Measurements from ENCODE around the gene TMEM81.

The TMEM81 gene

GRCh38 chr1:205054013-205054412 lies 30.2 kb downstream of the TMEM81 start:
- no peak overlapping the region for H3K4me2 ChIP-seq (ENCODE audit: insufficient read depth, low read length)
- H3K27me3 ChIP-seq (ENCODE audit: insufficient read depth, low read length, poor library complexity) = peaks cover 20% of the 10 kb centered on the region
- H3K9me3 ChIP-seq (ENCODE audit: insufficient read depth, low read length, severe bottlenecking) = no peaks in the 10 kb centered on the region
- no peak for DNase-seq
- H2AFZ ChIP-seq (ENCODE audit: low read depth, low read length) = no peak overlapping the region
- no peak overlapping the region for H3K9ac ChIP-seq (ENCODE audit: low read depth, low read length)
- no peaks in the 10 kb centered on the region for H3K4me1 ChIP-seq (ENCODE audit: insufficient read depth, low read length)
- no peaks in the 10 kb centered on the region for H3K36me3 ChIP-seq (ENCODE audit: insufficient read depth, low read length)
- H3K4me3 ChIP-seq (ENCODE audit: low read depth in 1 of 2, low read length in 2 of 2) = no peak overlapping the region
- H3K27ac ChIP-seq (ENCODE audit: low read length) = no peak overlapping the region
- ATAC-seq (ENCODE audit: insufficient read depth, low read depth) = no peak
- TF ChIP-seq EZH2 (IDR thresholded peaks at IDR 0.05; ENCODE audit: borderline replicate concordance, low read depth, low read length, severe bottlenecking) (no peak), CTCF (IDR thresholded peaks at IDR 0.05; ENCODE audit: borderline replicate concordance, extremely low read depth, low read length, poor library complexity, severe bottlenecking) (no peak)
- H3K79me2 ChIP-seq (ENCODE audit: insufficient read depth, low read length) = no peaks in the 10 kb centered on the region
- H4K20me1 ChIP-seq (ENCODE audit: insufficient read depth, low read length) = peaks cover 8% of the 10 kb centered on the region

GRCh38 chr1:205053296-205053695 lies 31.0 kb downstream of the TMEM81 start:
- Histone ChIP-seq H3K79me2 (ENCODE audit: insufficient read depth, low read length) (no peaks in the 10 kb centered on the region), H3K9me3 (ENCODE audit: insufficient read depth, low read length, severe bottlenecking) (no peaks in the 10 kb centered on the region), H3K36me3 (ENCODE audit: insufficient read depth, low read length) (no peaks in the 10 kb centered on the region), H3K27ac (ENCODE audit: low read length) (no peak overlapping the region), H2AFZ (ENCODE audit: low read depth, low read length) (no peak overlapping the region), H4K20me1 (ENCODE audit: insufficient read depth, low read length) (peaks cover 8% of the 10 kb centered on the region), H3K4me1 (ENCODE audit: insufficient read depth, low read length) (no peaks in the 10 kb centered on the region), H3K27me3 (ENCODE audit: insufficient read depth, low read length, poor library complexity) (peaks cover 20% of the 10 kb centered on the region), H3K4me3 (ENCODE audit: low read depth in 1 of 2, low read length in 2 of 2) (no peak overlapping the region), H3K4me2 (ENCODE audit: insufficient read depth, low read length) (no peak overlapping the region), H3K9ac (ENCODE audit: low read depth, low read length) (no peak overlapping the region)
- ATAC-seq (ENCODE audit: insufficient read depth, low read depth) (no peak), DNase-seq (no peak)
- TF ChIP-seq EZH2 (IDR thresholded peaks at IDR 0.05; ENCODE audit: borderline replicate concordance, low read depth, low read length, severe bottlenecking) (no peak), CTCF (IDR thresholded peaks at IDR 0.05; ENCODE audit: borderline replicate concordance, extremely low read depth, low read length, poor library complexity, severe bottlenecking) (no peak)

GRCh38 chr1:205052690-205053089 lies 31.6 kb downstream of the TMEM81 start:
- DNase-seq (no peak), ATAC-seq (ENCODE audit: insufficient read depth, low read depth) (no peak)
- Histone ChIP-seq H2AFZ (ENCODE audit: low read depth, low read length) (no peak overlapping the region), H4K20me1 (ENCODE audit: insufficient read depth, low read length) (peaks cover 8% of the 10 kb centered on the region), H3K27ac (ENCODE audit: low read length) (no peak overlapping the region), H3K9ac (ENCODE audit: low read depth, low read length) (no peak overlapping the region), H3K4me1 (ENCODE audit: insufficient read depth, low read length) (no peaks in the 10 kb centered on the region), H3K4me2 (ENCODE audit: insufficient read depth, low read length) (no peak overlapping the region), H3K79me2 (ENCODE audit: insufficient read depth, low read length) (no peaks in the 10 kb centered on the region), H3K27me3 (ENCODE audit: insufficient read depth, low read length, poor library complexity) (peaks cover 24% of the 10 kb centered on the region), H3K4me3 (ENCODE audit: low read depth in 1 of 2, low read length in 2 of 2) (no peak overlapping the region), H3K36me3 (ENCODE audit: insufficient read depth, low read length) (no peaks in the 10 kb centered on the region), H3K9me3 (ENCODE audit: insufficient read depth, low read length, severe bottlenecking) (no peaks in the 10 kb centered on the region)
- TF ChIP-seq EZH2 (IDR thresholded peaks at IDR 0.05; ENCODE audit: borderline replicate concordance, low read depth, low read length, severe bottlenecking) (no peak), CTCF (IDR thresholded peaks at IDR 0.05; ENCODE audit: borderline replicate concordance, extremely low read depth, low read length, poor library complexity, severe bottlenecking) (no peak)

GRCh38 chr1:205049479-205049878 lies 34.8 kb downstream of the TMEM81 start:
- Histone ChIP-seq H3K4me3 (ENCODE audit: low read depth in 1 of 2, low read length in 2 of 2) (no peak overlapping the region), H3K4me1 (ENCODE audit: insufficient read depth, low read length) (no peaks in the 10 kb centered on the region), H3K27ac (ENCODE audit: low read length) (no peak overlapping the region), H4K20me1 (ENCODE audit: insufficient read depth, low read length) (peaks cover 7% of the 10 kb centered on the region), H2AFZ (ENCODE audit: low read depth, low read length) (no peak overlapping the region), H3K36me3 (ENCODE audit: insufficient read depth, low read length) (no peaks in the 10 kb centered on the region), H3K9ac (ENCODE audit: low read depth, low read length) (no peak overlapping the region), H3K9me3 (ENCODE audit: insufficient read depth, low read length, severe bottlenecking) (no peaks in the 10 kb centered on the region), H3K79me2 (ENCODE audit: insufficient read depth, low read length) (no peaks in the 10 kb centered on the region), H3K4me2 (ENCODE audit: insufficient read depth, low read length) (no peak overlapping the region), H3K27me3 (ENCODE audit: insufficient read depth, low read length, poor library complexity) (peaks cover 34% of the 10 kb centered on the region)
- TF ChIP-seq EZH2 (IDR thresholded peaks at IDR 0.05; ENCODE audit: borderline replicate concordance, low read depth, low read length, severe bottlenecking) = no peak
- no peak for TF ChIP-seq CTCF (IDR thresholded peaks at IDR 0.05; ENCODE audit: borderline replicate concordance, extremely low read depth, low read length, poor library complexity, severe bottlenecking)
- DNase-seq (no peak), ATAC-seq (ENCODE audit: insufficient read depth, low read depth) (no peak)
